ENCODE measurements around the gene WDR33.

DNA sequence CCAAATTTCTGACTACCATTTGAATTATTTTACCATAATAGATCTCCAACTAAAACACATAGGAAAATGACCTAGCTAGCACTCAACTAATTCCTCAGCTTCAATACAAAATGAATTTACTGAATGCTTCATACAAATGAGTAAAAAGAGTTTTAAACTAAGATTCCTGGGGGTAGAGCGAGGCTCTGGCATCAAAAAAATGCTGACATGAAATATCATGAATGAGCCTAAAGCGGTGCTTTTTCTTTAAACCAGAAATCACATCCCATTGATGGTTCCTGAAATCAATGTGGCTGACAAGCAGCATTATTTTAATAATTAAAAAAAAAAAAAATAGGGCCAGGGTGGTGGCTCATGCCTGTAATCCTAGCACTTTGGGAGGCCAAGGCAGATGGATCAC, 32.1 kb downstream of the WDR33 start:
- TF ChIP-seq, protein P1, sequence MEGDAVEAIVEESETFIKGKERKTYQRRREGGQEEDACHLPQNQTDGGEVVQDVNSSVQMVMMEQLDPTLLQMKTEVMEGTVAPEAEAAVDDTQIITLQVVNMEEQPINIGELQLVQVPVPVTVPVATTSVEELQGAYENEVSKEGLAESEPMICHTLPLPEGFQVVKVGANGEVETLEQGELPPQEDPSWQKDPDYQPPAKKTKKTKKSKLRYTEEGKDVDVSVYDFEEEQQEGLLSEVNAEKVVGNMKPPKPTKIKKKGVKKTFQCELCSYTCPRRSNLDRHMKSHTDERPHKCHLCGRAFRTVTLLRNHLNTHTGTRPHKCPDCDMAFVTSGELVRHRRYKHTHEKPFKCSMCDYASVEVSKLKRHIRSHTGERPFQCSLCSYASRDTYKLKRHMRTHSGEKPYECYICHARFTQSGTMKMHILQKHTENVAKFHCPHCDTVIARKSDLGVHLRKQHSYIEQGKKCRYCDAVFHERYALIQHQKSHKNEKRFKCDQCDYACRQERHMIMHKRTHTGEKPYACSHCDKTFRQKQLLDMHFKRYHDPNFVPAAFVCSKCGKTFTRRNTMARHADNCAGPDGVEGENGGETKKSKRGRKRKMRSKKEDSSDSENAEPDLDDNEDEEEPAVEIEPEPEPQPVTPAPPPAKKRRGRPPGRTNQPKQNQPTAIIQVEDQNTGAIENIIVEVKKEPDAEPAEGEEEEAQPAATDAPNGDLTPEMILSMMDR (IDR thresholded peaks at IDR 0.05 in 2 of 3, conservative IDR thresholded peaks at IDR 0.05 in 1 of 3; ENCODE audit: insufficient read depth in 2 of 3, low read depth in 1 of 3, low read length in 3 of 3), result no peak
- TF ChIP-seq NFE2 (IDR thresholded peaks at IDR 0.05; ENCODE audit: low read depth) (no peak), MEF2A (IDR thresholded peaks at IDR 0.05; ENCODE audit: control insufficient read depth, low read depth, low read length) (no peak), HDAC1 (IDR thresholded peaks at IDR 0.05) (no peak), POLR2AphosphoS5 (IDR thresholded peaks at IDR 0.05; ENCODE audit: control insufficient read depth, insufficient read depth, low read depth, low read length) (no peak)
- TF ChIP-seq, protein P2, sequence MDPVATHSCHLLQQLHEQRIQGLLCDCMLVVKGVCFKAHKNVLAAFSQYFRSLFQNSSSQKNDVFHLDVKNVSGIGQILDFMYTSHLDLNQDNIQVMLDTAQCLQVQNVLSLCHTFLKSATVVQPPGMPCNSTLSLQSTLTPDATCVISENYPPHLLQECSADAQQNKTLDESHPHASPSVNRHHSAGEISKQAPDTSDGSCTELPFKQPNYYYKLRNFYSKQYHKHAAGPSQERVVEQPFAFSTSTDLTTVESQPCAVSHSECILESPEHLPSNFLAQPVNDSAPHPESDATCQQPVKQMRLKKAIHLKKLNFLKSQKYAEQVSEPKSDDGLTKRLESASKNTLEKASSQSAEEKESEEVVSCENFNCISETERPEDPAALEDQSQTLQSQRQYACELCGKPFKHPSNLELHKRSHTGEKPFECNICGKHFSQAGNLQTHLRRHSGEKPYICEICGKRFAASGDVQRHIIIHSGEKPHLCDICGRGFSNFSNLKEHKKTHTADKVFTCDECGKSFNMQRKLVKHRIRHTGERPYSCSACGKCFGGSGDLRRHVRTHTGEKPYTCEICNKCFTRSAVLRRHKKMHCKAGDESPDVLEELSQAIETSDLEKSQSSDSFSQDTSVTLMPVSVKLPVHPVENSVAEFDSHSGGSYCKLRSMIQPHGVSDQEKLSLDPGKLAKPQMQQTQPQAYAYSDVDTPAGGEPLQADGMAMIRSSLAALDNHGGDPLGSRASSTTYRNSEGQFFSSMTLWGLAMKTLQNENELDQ (CRISPR knock-in tag; IDR thresholded peaks at IDR 0.05; ENCODE audit: borderline replicate concordance), result no peak
- TF ChIP-seq, protein P3, sequence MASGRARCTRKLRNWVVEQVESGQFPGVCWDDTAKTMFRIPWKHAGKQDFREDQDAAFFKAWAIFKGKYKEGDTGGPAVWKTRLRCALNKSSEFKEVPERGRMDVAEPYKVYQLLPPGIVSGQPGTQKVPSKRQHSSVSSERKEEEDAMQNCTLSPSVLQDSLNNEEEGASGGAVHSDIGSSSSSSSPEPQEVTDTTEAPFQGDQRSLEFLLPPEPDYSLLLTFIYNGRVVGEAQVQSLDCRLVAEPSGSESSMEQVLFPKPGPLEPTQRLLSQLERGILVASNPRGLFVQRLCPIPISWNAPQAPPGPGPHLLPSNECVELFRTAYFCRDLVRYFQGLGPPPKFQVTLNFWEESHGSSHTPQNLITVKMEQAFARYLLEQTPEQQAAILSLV (tag; IDR thresholded peaks at IDR 0.05), result no peak
